Measurements from ENCODE around the gene CFAP92.

CFAP92 gene

GRCh38 chr3:129034642-129035041 is 40.8 kb upstream of the CFAP92 start:
- no peak overlapping the region for H3K4me3 ChIP-seq (ENCODE audit: insufficient read depth, low read depth, low read length, poor library complexity, severe bottlenecking)
- no peak overlapping the region for H3K27ac ChIP-seq (ENCODE audit: insufficient read depth, low read length, poor library complexity, severe bottlenecking)
- no peaks in the 10 kb centered on the region for H3K36me3 ChIP-seq (ENCODE audit: control insufficient read depth, insufficient read depth, low read length)
- H3K27me3 ChIP-seq (replicated peaks; ENCODE audit: control insufficient read depth, insufficient read depth, low read length, poor library complexity, severe bottlenecking) = peaks cover 3% of the 10 kb centered on the region
- H3K4me1 ChIP-seq (ENCODE audit: control insufficient read depth, insufficient read depth, low read length, poor library complexity, severe bottlenecking) = no peaks in the 10 kb centered on the region
- DNase-seq = no peak
- no peaks in the 10 kb centered on the region for H3K9me3 ChIP-seq (ENCODE audit: control insufficient read depth, low read length)

DNA sequence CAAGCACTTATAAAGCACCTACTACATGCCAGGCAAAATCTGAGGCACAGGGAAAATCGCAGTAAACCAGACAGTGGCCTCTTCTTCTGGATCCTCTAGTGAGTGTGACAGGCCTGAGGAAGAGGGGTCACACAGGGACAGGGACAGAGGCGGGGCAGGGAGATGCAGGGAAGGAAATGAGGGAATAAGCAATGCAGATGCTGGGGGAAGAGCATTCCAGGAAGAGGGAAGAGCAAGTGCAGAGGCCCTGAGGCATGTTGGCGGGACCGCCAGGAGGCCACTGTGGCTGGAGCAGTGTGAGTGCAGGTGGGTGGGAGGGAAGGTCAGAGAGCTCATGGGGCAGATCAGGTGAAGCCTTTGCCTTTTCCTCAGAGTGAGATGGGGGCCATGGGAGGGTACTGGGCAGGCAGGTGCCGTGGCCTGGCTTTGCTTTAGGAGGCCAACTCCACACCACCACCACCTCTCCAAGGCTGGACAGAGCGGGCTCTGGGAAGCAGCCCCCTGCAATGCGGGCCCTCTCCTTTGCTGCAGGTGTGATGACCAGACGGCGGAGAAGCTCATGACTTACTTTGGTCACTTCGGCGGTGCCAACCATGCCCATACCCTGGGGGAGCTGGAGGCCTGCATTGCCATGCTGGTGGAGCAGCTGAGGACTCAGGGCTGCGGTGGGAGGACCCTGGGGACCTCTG is 39.9 kb upstream of the CFAP92 start:
- no peak overlapping the region for H3K4me3 ChIP-seq (ENCODE audit: insufficient read depth, low read depth, low read length, poor library complexity, severe bottlenecking)
- H3K4me1 ChIP-seq (ENCODE audit: control insufficient read depth, insufficient read depth, low read length, poor library complexity, severe bottlenecking) = no peaks in the 10 kb centered on the region
- H3K9me3 ChIP-seq (ENCODE audit: control insufficient read depth, low read length) = no peaks in the 10 kb centered on the region
- H3K27me3 ChIP-seq (replicated peaks; ENCODE audit: control insufficient read depth, insufficient read depth, low read length, poor library complexity, severe bottlenecking) = peaks cover 3% of the 10 kb centered on the region
- H3K27ac ChIP-seq (ENCODE audit: insufficient read depth, low read length, poor library complexity, severe bottlenecking) = no peak overlapping the region
- H3K36me3 ChIP-seq (ENCODE audit: control insufficient read depth, insufficient read depth, low read length) = no peaks in the 10 kb centered on the region
- no peak for DNase-seq

DNA sequence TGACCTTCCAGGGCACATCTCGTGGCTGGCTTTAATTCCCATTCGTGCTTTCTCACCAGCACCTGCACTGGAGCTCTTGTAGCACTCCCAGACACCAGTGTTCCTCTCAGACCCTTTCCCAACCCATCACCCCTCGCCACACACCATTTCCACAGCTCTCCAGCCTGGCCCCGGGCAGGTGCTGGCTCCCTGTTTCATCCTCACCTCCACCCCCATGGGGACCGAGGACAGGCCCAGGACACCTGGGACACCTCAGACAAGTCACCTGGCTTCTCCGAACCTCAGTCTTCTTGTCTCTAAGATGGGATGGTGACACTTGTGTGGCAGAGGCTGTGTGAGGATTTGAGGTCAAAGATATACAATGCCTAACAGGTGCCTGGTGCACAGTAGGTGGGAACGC is 39.3 kb upstream of the CFAP92 start:
- Histone ChIP-seq H3K9me3 (ENCODE audit: control insufficient read depth, low read length) (no peaks in the 10 kb centered on the region), H3K27ac (ENCODE audit: insufficient read depth, low read length, poor library complexity, severe bottlenecking) (no peak overlapping the region), H3K27me3 (replicated peaks; ENCODE audit: control insufficient read depth, insufficient read depth, low read length, poor library complexity, severe bottlenecking) (no peaks in the 10 kb centered on the region), H3K4me1 (ENCODE audit: control insufficient read depth, insufficient read depth, low read length, poor library complexity, severe bottlenecking) (no peaks in the 10 kb centered on the region), H3K36me3 (ENCODE audit: control insufficient read depth, insufficient read depth, low read length) (no peaks in the 10 kb centered on the region), H3K4me3 (ENCODE audit: insufficient read depth, low read depth, low read length, poor library complexity, severe bottlenecking) (no peak overlapping the region)
- DNase-seq = no peak

GRCh38 chr3:129032716-129033115 is 38.8 kb upstream of the CFAP92 start:
- Histone ChIP-seq H3K4me3 (ENCODE audit: insufficient read depth, low read depth, low read length, poor library complexity, severe bottlenecking) (no peak overlapping the region), H3K9me3 (ENCODE audit: control insufficient read depth, low read length) (no peaks in the 10 kb centered on the region), H3K4me1 (ENCODE audit: control insufficient read depth, insufficient read depth, low read length, poor library complexity, severe bottlenecking) (no peaks in the 10 kb centered on the region), H3K36me3 (ENCODE audit: control insufficient read depth, insufficient read depth, low read length) (no peaks in the 10 kb centered on the region), H3K27ac (ENCODE audit: insufficient read depth, low read length, poor library complexity, severe bottlenecking) (no peak overlapping the region), H3K27me3 (replicated peaks; ENCODE audit: control insufficient read depth, insufficient read depth, low read length, poor library complexity, severe bottlenecking) (no peaks in the 10 kb centered on the region)
- DNase-seq = no peak

DNA sequence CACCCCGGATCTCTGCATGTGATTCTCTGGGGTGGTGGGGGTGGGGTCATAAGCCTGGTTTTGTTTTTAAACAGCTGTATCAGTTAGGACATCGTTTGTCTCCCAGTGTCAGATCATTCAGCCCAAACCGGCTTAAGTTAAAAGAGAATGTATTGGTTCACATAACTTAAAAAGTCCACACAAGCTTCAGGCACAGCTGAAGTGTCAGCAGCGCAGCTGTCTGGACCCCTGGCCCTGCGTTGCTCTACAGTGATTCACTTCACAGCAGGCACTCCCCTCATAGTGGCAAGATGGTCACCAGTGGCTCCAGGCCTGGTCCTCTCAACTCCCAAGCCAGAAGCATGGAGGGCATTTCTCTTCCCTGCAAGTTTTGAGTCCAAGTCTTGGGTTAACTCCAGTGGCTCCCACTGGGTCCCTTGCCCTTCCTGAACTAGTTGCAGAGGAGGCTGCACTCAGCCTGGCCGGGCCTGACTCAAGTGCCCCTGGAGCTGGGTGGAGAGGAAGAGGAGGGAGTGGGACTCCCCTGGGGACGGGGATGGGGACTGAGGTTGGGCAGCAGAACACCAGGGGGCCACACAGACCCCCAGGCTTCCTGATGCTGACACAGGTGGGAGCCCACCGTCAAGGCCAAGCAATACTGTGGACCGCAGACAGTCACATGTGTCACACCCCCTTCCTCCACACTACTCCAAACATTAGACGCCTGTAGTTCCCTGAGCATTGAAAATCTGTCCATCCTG is 37.8 kb upstream of the CFAP92 start:
- H3K27ac ChIP-seq (ENCODE audit: insufficient read depth, low read length, poor library complexity, severe bottlenecking) = no peak overlapping the region
- H3K4me1 ChIP-seq (ENCODE audit: control insufficient read depth, insufficient read depth, low read length, poor library complexity, severe bottlenecking) = peaks cover 6% of the 10 kb centered on the region
- no peak overlapping the region for H3K4me3 ChIP-seq (ENCODE audit: insufficient read depth, low read depth, low read length, poor library complexity, severe bottlenecking)
- H3K27me3 ChIP-seq (replicated peaks; ENCODE audit: control insufficient read depth, insufficient read depth, low read length, poor library complexity, severe bottlenecking) = no peaks in the 10 kb centered on the region
- DNase-seq = no peak
- no peaks in the 10 kb centered on the region for H3K36me3 ChIP-seq (ENCODE audit: control insufficient read depth, insufficient read depth, low read length)
- no peaks in the 10 kb centered on the region for H3K9me3 ChIP-seq (ENCODE audit: control insufficient read depth, low read length)

- no peaks in the 10 kb centered on the region for H3K36me3 ChIP-seq (ENCODE audit: control insufficient read depth, insufficient read depth, low read length)
- H3K4me1 ChIP-seq (ENCODE audit: control insufficient read depth, insufficient read depth, low read length, poor library complexity, severe bottlenecking) = peaks cover 11% of the 10 kb centered on the region
- no peak for DNase-seq
- no peaks in the 10 kb centered on the region for H3K27me3 ChIP-seq (replicated peaks; ENCODE audit: control insufficient read depth, insufficient read depth, low read length, poor library complexity, severe bottlenecking)
- no peak overlapping the region for H3K27ac ChIP-seq (ENCODE audit: insufficient read depth, low read length, poor library complexity, severe bottlenecking)
- H3K9me3 ChIP-seq (ENCODE audit: control insufficient read depth, low read length) = no peaks in the 10 kb centered on the region
- no peak overlapping the region for H3K4me3 ChIP-seq (ENCODE audit: insufficient read depth, low read depth, low read length, poor library complexity, severe bottlenecking)
Observed at GRCh38 chr3:129030611-129031010, 36.7 kb upstream of the CFAP92 start.

DNA sequence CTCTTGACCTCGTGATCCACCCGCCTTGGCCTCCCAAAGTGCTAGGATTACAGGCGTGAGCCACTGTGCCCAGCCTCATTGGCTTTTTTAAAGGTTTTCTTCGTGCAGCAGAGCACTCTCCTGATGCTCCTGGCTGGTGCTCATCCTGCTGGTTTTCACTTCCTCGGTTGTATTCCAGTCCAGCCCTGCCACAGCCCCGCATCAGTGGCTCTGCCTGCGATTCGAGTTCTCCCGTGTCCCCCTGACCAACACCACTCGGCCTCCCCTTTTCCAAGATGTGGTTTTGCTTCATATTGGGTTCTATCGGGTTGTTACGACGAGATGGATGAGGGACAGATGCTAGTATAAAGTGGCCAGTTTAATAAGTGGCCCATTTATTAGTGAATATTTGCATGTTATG is 35.0 kb upstream of the CFAP92 start:
- Histone ChIP-seq H3K4me3 (ENCODE audit: insufficient read depth, low read depth, low read length, poor library complexity, severe bottlenecking) (no peak overlapping the region), H3K27me3 (replicated peaks; ENCODE audit: control insufficient read depth, insufficient read depth, low read length, poor library complexity, severe bottlenecking) (no peaks in the 10 kb centered on the region), H3K36me3 (ENCODE audit: control insufficient read depth, insufficient read depth, low read length) (no peaks in the 10 kb centered on the region), H3K27ac (ENCODE audit: insufficient read depth, low read length, poor library complexity, severe bottlenecking) (no peak overlapping the region), H3K9me3 (ENCODE audit: control insufficient read depth, low read length) (no peaks in the 10 kb centered on the region), H3K4me1 (ENCODE audit: control insufficient read depth, insufficient read depth, low read length, poor library complexity, severe bottlenecking) (peaks cover 11% of the 10 kb centered on the region)
- no peak for DNase-seq

DNA sequence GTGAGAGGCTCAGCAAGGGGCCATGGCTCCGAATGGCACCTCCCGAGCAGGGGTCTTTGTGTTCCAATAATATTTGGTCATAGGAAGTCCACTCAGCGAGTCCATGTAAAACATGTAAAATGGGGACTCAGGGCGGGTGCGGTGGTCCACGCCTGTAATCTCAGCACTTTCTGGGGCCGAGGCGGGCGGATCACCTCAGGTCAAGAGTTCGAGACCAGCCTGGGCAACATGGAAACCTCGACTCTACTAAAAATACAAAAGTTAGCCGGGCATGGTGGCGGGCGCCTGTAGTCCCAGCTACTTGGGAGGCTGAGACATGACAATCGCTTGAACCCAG is 33.6 kb upstream of the CFAP92 start:
- peak overlapping the region; percentile 71 for H3K4me3 ChIP-seq (ENCODE audit: insufficient read depth, low read depth, low read length, poor library complexity, severe bottlenecking)
- H3K27ac ChIP-seq (ENCODE audit: insufficient read depth, low read length, poor library complexity, severe bottlenecking) = peak overlapping the region; percentile 74
- no peaks in the 10 kb centered on the region for H3K27me3 ChIP-seq (replicated peaks; ENCODE audit: control insufficient read depth, insufficient read depth, low read length, poor library complexity, severe bottlenecking)

DNA sequence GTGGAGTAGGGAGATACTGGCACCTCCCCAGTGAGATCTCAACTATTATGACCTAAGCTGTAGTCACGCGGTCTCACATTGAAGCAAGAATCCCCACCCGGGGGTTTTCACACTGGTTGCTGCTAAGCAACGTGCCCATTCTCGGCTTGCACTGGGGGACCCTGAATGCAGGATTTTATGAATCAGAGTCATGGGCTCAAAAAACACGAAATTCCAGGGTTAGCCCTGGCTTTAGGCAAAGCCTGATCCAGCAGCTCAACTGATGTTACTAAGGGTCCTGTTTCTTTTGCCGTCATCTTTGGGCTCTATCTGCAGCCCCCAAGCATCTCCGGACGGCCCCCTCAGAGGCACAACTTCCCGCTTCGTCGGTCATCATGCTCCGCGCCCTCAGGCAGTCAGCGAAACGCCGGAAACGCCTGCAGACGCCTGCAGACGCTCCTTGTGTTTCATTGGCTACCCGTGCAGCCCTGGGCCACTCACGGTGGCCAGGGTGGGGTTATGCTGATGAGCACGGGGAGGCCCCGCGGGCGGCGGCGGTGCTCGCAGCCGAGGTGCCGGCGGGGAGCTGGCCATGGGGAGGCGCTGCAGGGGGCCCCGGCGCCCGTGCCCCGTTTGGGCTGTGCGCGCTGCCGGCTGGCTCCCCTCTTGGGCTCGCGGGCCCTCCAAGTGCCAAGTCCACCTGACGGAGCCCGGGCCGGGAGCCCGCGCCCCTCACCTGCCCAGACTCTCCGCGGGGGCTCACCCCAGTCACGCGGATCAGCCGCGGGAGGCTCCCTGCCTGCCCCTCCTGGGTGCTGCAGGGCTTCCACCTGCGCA is 33.1 kb upstream of the CFAP92 start:
- peak overlapping the region; percentile 71 for H3K4me3 ChIP-seq (ENCODE audit: insufficient read depth, low read depth, low read length, poor library complexity, severe bottlenecking)
- H3K36me3 ChIP-seq (ENCODE audit: control insufficient read depth, insufficient read depth, low read length) = no peaks in the 10 kb centered on the region
- no peaks in the 10 kb centered on the region for H3K27me3 ChIP-seq (replicated peaks; ENCODE audit: control insufficient read depth, insufficient read depth, low read length, poor library complexity, severe bottlenecking)
- DNase-seq = peak; percentile 81 to 88 (median 87)
- H3K4me1 ChIP-seq (ENCODE audit: control insufficient read depth, insufficient read depth, low read length, poor library complexity, severe bottlenecking) = peaks cover 11% of the 10 kb centered on the region
- no peaks in the 10 kb centered on the region for H3K9me3 ChIP-seq (ENCODE audit: control insufficient read depth, low read length)
- peak overlapping the region; percentile 74 for H3K27ac ChIP-seq (ENCODE audit: insufficient read depth, low read length, poor library complexity, severe bottlenecking)

More for the DNA sequence above, 33.6 kb upstream of the CFAP92 start:
- DNase-seq = no peak
- H3K36me3 ChIP-seq (ENCODE audit: control insufficient read depth, insufficient read depth, low read length) = no peaks in the 10 kb centered on the region
- H3K4me1 ChIP-seq (ENCODE audit: control insufficient read depth, insufficient read depth, low read length, poor library complexity, severe bottlenecking) = peaks cover 11% of the 10 kb centered on the region
- H3K9me3 ChIP-seq (ENCODE audit: control insufficient read depth, low read length) = no peaks in the 10 kb centered on the region
